SH-SY5Y (cell line): ENCODE measurements around the gene CREB3L2.

ENCODE experiments used
- GATA2 ChIP-seq: IDR thresholded peaks from 2 replicates; pipeline ENCODE4 v1.6.1; 2011; ENCODE audit warnings: mild to moderate bottlenecking, low read depth, low read length
- GATA3 ChIP-seq: IDR thresholded peaks from 2 replicates; pipeline ENCODE4 v1.6.1; 2011; ENCODE audit warnings: low read depth, mild to moderate bottlenecking, low read length, moderate library complexity

DNA sequence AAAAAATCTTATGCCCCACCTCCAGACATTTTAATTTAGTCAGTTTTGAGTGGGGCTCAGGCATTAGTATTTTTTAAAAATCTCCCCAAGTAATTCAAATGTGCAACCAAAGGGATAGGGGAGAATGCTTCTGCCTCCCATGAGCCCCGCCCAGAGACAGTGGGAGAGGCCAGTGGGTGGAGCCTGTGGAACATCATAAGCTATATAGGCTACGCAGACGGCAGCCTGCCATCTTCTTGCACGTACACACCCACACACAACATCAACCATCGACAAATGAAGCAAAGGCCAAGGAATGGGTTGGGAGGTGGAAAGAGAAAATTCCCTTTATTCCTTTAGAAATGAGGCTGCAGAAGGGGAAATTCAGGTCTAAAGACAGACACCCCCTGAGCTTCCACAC is 25.2 kb downstream of the CREB3L2 start:
- TF ChIP-seq GATA3 = no peak
- no peak for TF ChIP-seq GATA2
